ENCODE measurements around the gene HMCES.

HMCES gene

GRCh38 chr3:129349791-129350190 lies 71.1 kb downstream of the HMCES start:
- no peak for DNase-seq

GRCh38 chr3:129352045-129352444 lies 73.4 kb downstream of the HMCES start:
- DNase-seq = no peak

GRCh38 chr3:129352650-129353588 lies 74.2 kb downstream of the HMCES start:
- DNase-seq = no peak

- no peak for DNase-seq
Observed at GRCh38 chr3:129353589-129353941, 74.9 kb downstream of the HMCES start.

Data from fibroblast of skin of right biceps (primary cell).